IMR-90 (cell line): Measurements from ENCODE around the gene PTX4. TPM values are rescaled to one million over a fixed set of nuclear protein-coding genes. Genes with fewer than 3 reads are reported as not detected.

ENCODE experiments used
- ATAC-seq: fragments of 200-7000 bp; cut with Tn5 transposase; 2 replicates; pipeline ENCODE4 v1.9.1; 2020; ENCODE audit warnings: low read depth, mild to moderate bottlenecking, moderate library complexity
- BruUV-seq: library from RNA; stranded (reverse); fragments of 400-500 nt; replicated peaks from 2 replicates; lab custom pipeline; 2021; lab: Mats Ljungman, UMichigan
- CTCF ChIA-PET: fragments of 300-600 bp; formaldehyde crosslinking; extraction: SDS; loops from one replicate; lab custom pipeline; 2021; ENCODE audit warnings: antibody characterized with exemption; lab: Yijun Ruan, JAX
- POLR2A ChIA-PET: fragments of 300-600 bp; sonication (Branson Sonifier 250); formaldehyde crosslinking; loops from one replicate; lab custom pipeline; 2022; ENCODE audit warnings: antibody characterized with exemption; ENCODE audit not compliant: unreplicated experiment; lab: Charles Lee
- DNase-seq: peaks from one replicate; pipeline ENCODE4 v3.0.0; 2013
- H2AFZ ChIP-seq: replicated peaks from 2 replicates; pipeline ENCODE3; 2013; ENCODE audit warnings: low read length, mild to moderate bottlenecking; ENCODE audit not compliant: poor library complexity
- H2AK5ac ChIP-seq: 2 replicates; pipeline ENCODE4 v1.6.1; 2013; ENCODE audit warnings: low read depth, low read length, inconsistent platforms
- H2AK9ac ChIP-seq: replicated peaks from 2 replicates; pipeline ENCODE3; 2013; ENCODE audit warnings: mild to moderate bottlenecking, low read depth, low read length, moderate library complexity; ENCODE audit not compliant: poor library complexity
- H2BK120ac ChIP-seq: 2 replicates; pipeline ENCODE4 v1.6.1; 2013; ENCODE audit warnings: low read depth, low read length, inconsistent platforms
- H2BK15ac ChIP-seq: 3 replicates; pipeline ENCODE4 v1.6.1; 2013; ENCODE audit warnings: low read depth, low read length, inconsistent platforms
- H2BK20ac ChIP-seq: 2 replicates; pipeline ENCODE4 v1.6.1; 2013; ENCODE audit warnings: low read depth, mild to moderate bottlenecking, inconsistent platforms, low read length, moderate library complexity
- H2BK5ac ChIP-seq: 2 replicates; pipeline ENCODE4 v1.6.1; 2013; ENCODE audit warnings: mild to moderate bottlenecking, low read depth, low read length, inconsistent platforms; ENCODE audit not compliant: poor library complexity, severe bottlenecking
- H3K14ac ChIP-seq: replicated peaks from 2 replicates; pipeline ENCODE4 v1.6.1; 2013; ENCODE audit warnings: low read depth, low read length, inconsistent platforms
- H3K18ac ChIP-seq: 2 replicates; pipeline ENCODE4 v1.6.1; 2013; ENCODE audit warnings: low read depth, low read length, control low read depth
- H3K23ac ChIP-seq: 2 replicates; pipeline ENCODE4 v1.6.1; 2013; ENCODE audit warnings: low read depth, low read length, inconsistent platforms
- H3K27ac ChIP-seq: 2 replicates; pipeline ENCODE4 v1.5.1; 2013; ENCODE audit warnings: mild to moderate bottlenecking, control low read depth, low read length; ENCODE audit not compliant: insufficient read depth
- H3K27me3 ChIP-seq: 2 replicates; pipeline ENCODE4 v1.6.1; 2013; ENCODE audit warnings: low read length; ENCODE audit not compliant: control insufficient read depth, insufficient read depth
- H3K36me3 ChIP-seq: 2 replicates; pipeline ENCODE4 v1.6.1; 2013; ENCODE audit warnings: low read length, mixed read lengths; ENCODE audit not compliant: control insufficient read depth, insufficient read depth
- H3K4ac ChIP-seq: 2 replicates; pipeline ENCODE4 v1.6.1; 2013; ENCODE audit warnings: low read depth, low read length, inconsistent platforms
- H3K4me1 ChIP-seq: 2 replicates; pipeline ENCODE4 v1.6.1; 2013; ENCODE audit warnings: low read length, mixed read lengths; ENCODE audit not compliant: control insufficient read depth, insufficient read depth
- H3K4me2 ChIP-seq: 2 replicates; pipeline ENCODE4 v1.6.1; 2013; ENCODE audit warnings: low read depth, mild to moderate bottlenecking, control low read depth, low read length, moderate library complexity
- H3K4me3 ChIP-seq: 2 replicates; pipeline ENCODE4 v1.5.1; 2013; ENCODE audit warnings: low read depth, mild to moderate bottlenecking, control low read depth, low read length, moderate library complexity; ENCODE audit not compliant: insufficient read depth
- H3K56ac ChIP-seq: 2 replicates; pipeline ENCODE4 v1.6.1; 2013; ENCODE audit warnings: low read length, inconsistent platforms; ENCODE audit not compliant: insufficient read depth; ENCODE audit errors: extremely low read depth
- H3K79me1 ChIP-seq, 2 experiments: 2 replicates each; pipeline ENCODE4 v1.6.1; 2013; ENCODE audit warnings: low read length in 2 of 2, inconsistent platforms in 1 of 2, low read depth in 1 of 2
- H3K9ac ChIP-seq: 2 replicates; pipeline ENCODE4 v1.6.1; 2013; ENCODE audit warnings: low read depth, low read length, control low read depth
- H3K9me1 ChIP-seq: 2 replicates; pipeline ENCODE4 v1.6.1; 2013; ENCODE audit warnings: low read length, inconsistent platforms; ENCODE audit not compliant: insufficient read depth
- H3K9me3 ChIP-seq: 2 replicates; pipeline ENCODE4 v1.6.1; 2013; ENCODE audit warnings: low read length; ENCODE audit not compliant: control insufficient read depth, insufficient read depth
- H4K20me1 ChIP-seq: 2 replicates; pipeline ENCODE4 v1.6.1; 2013; ENCODE audit warnings: low read length, inconsistent platforms; ENCODE audit not compliant: insufficient read depth
- H4K5ac ChIP-seq: 2 replicates; pipeline ENCODE4 v1.6.1; 2013; ENCODE audit warnings: mild to moderate bottlenecking, low read depth, low read length, control low read depth
- H4K8ac ChIP-seq, 2 experiments: 2 replicates each; pipeline ENCODE4 v1.6.1; 2013; ENCODE audit warnings: low read depth in 2 of 2, low read length in 2 of 2, control low read depth in 1 of 2, inconsistent platforms in 1 of 2
- H4K91ac ChIP-seq: 2 replicates; pipeline ENCODE4 v1.6.1; 2013; ENCODE audit warnings: low read depth, low read length, inconsistent platforms; ENCODE audit not compliant: insufficient read depth
- BHLHE40 ChIP-seq: fragments of 150-350 bp; IDR thresholded peaks from 2 replicates; pipeline ENCODE4 v1.6.1; 2016; ENCODE audit warnings: mild to moderate bottlenecking, low read depth, low read length
- CHD1 ChIP-seq: IDR thresholded peaks from 2 replicates; pipeline ENCODE4 v1.6.1; 2012; ENCODE audit warnings: low read depth, low read length, improper control_type of control experiment
- CTCF ChIP-seq: conservative IDR thresholded peaks from 2 replicates; pipeline ENCODE4 v1.5.1; 2012; ENCODE audit warnings: mild to moderate bottlenecking, low read depth, low read length, improper control_type of control experiment
- ELK1 ChIP-seq: fragments of 150-350 bp; IDR thresholded peaks from 2 replicates; pipeline ENCODE4 v1.6.1; 2016; ENCODE audit warnings: low read depth, mild to moderate bottlenecking, low read length, moderate library complexity, borderline replicate concordance
- FOS ChIP-seq: fragments of 150-350 bp; IDR thresholded peaks from 2 replicates; pipeline ENCODE4 v1.6.1; 2016; ENCODE audit warnings: low read depth, low read length
- MAFK ChIP-seq: IDR thresholded peaks from 2 replicates; pipeline ENCODE4 v1.6.1; 2012; ENCODE audit warnings: low read depth, low read length, improper control_type of control experiment
- MAZ ChIP-seq: IDR thresholded peaks from 2 replicates; pipeline ENCODE4 v1.6.1; 2012; ENCODE audit warnings: low read depth, mild to moderate bottlenecking, low read length, improper control_type of control experiment, moderate library complexity, borderline replicate concordance
- MXI1 ChIP-seq: IDR thresholded peaks from 2 replicates; pipeline ENCODE4 v1.6.1; 2012; ENCODE audit warnings: low read depth, mild to moderate bottlenecking, low read length, moderate library complexity, borderline replicate concordance
- NFE2L2 ChIP-seq: fragments of 150-350 bp; IDR thresholded peaks from 2 replicates; pipeline ENCODE4 v1.6.1; 2016; ENCODE audit warnings: low read depth, mild to moderate bottlenecking, low read length
- POLR2A ChIP-seq: IDR thresholded peaks from 2 replicates; pipeline ENCODE4 v1.6.1; 2012; ENCODE audit warnings: mild to moderate bottlenecking, low read depth, low read length
- RAD21 ChIP-seq: IDR thresholded peaks from 2 replicates; pipeline ENCODE4 v1.6.1; 2012; ENCODE audit warnings: low read length, improper control_type of control experiment
- RCOR1 ChIP-seq: IDR thresholded peaks from 2 replicates; pipeline ENCODE4 v1.6.1; 2012; ENCODE audit warnings: mild to moderate bottlenecking, low read length, improper control_type of control experiment; ENCODE audit not compliant: insufficient replicate concordance
- RFX5 ChIP-seq: IDR thresholded peaks from 2 replicates; pipeline ENCODE4 v1.8.0; 2012; ENCODE audit warnings: low read depth, mild to moderate bottlenecking, low read length, moderate library complexity
- SMC3 ChIP-seq: fragments of 150-350 bp; IDR thresholded peaks from 2 replicates; pipeline ENCODE4 v1.6.1; 2016; ENCODE audit warnings: low read depth, mild to moderate bottlenecking, antibody characterized with exemption, low read length, moderate library complexity
- USF2 ChIP-seq: fragments of 150-350 bp; IDR thresholded peaks from 2 replicates; pipeline ENCODE4 v1.6.1; 2017; ENCODE audit warnings: mild to moderate bottlenecking, antibody characterized with exemption, low read length, low read depth
- WGBS, 2 experiments: methylation state at CpG; one replicate each; pipeline versions ENCODE4 v1.1.5 to v1.1.7; 2013; ENCODE audit warnings: missing lambda C conversion rate in 2 of 2; ENCODE audit not compliant: insufficient read length in 1 of 2; ENCODE audit errors: extremely low coverage in 2 of 2; 5-methylcytosine and 5-hydroxymethylcytosine counted together
- dilution Hi-C: fragments of 300-500 bp; cut with HindIII; formaldehyde crosslinking; loops from one replicate; pipeline ENCODE4 v1.14.3; 2018; ENCODE audit warnings: low sequenced_read_pairs; ENCODE audit not compliant: unreplicated experiment
- in situ Hi-C: fragments of 300-500 bp; cut with MboI; formaldehyde crosslinking; loops from 3 replicates; pipeline ENCODE4 v1.14.3; 2019; ENCODE audit warnings: low sequenced_read_pairs, inconsistent platforms, mixed read lengths
- intact Hi-C: fragments of 100-400 bp; cut with micrococcal nuclease; formaldehyde crosslinking; loops from 2 replicates; pipeline ENCODE4 v1.10.0; 2022
- polyA plus RNA-seq, 3 experiments: library from polyadenylated mRNA; depleted of rRNA; stranded (reverse); fragments of >200 nt; gene quantifications; 2 replicates each; pipeline ENCODE4 v1.2.3, GENCODE V29; 2012; ENCODE audit warnings: low replicate concordance in 1 of 3
- total RNA-seq: library from RNA; depleted of rRNA; stranded (reverse); fragments of >200 nt; gene quantifications from 2 replicates; pipeline ENCODE4 v1.2.3, GENCODE V29; 2012

PTX4 gene
- total and polyA plus RNA-seq, 2 of the 4 experiments (the other 2 are of a cell fraction) = 0.07 TPM; not detected in 1

- peaks cover 7% of the 10 kb centered on the region for H3K9me1 ChIP-seq
- H4K5ac ChIP-seq = no peak overlapping the region
- H2BK15ac ChIP-seq = no peak overlapping the region
- no peak overlapping the region for H2AK5ac ChIP-seq
- no peak overlapping the region for H3K27ac ChIP-seq
- ChIA-PET CTCF (no interaction called here), POLR2A (no interaction called here)
- no peak overlapping the region for H3K4ac ChIP-seq
- BruUV-seq = no TSS peak
- in situ Hi-C loops (no loop called here), intact Hi-C loops (no loop called here), dilution Hi-C loops (no loop called here)
- H3K14ac ChIP-seq = no peak overlapping the region
- no peaks in the 10 kb centered on the region for H4K20me1 ChIP-seq
- ATAC-seq (no peak), DNase-seq (no peak)
- no peak overlapping the region for H2BK5ac ChIP-seq
- no peaks in the 10 kb centered on the region for H3K9me3 ChIP-seq
- TF ChIP-seq SMC3 (no peak), MAFK (no peak), USF2 (no peak), MXI1 (no peak), FOS (no peak), RAD21 (no peak), RCOR1 (no peak), CTCF (no peak), RFX5 (no peak), NFE2L2 (no peak), BHLHE40 (no peak), MAZ (no peak), CHD1 (no peak), ELK1 (no peak), POLR2A (no peak)
- no peak overlapping the region for H2BK20ac ChIP-seq
- H3K36me3 ChIP-seq = no peaks in the 10 kb centered on the region
- H3K18ac ChIP-seq = no peak overlapping the region
- H3K79me1 ChIP-seq = peaks cover 0 to 7% of the 10 kb centered on the region in 2 experiments; a peak in 2 of 4 replicates
- H2AK9ac ChIP-seq = no peak overlapping the region
- H3K27me3 ChIP-seq = peaks cover 4% of the 10 kb centered on the region; the same call in 1 of the 2 replicates
- 77% methylated on average over 6 of the region's 24 CpGs; no CpG with 5 or more reads in 1 of the 2 experiments for WGBS, 2 experiments
- H4K8ac ChIP-seq = no peak overlapping the region
- no peak overlapping the region for H4K91ac ChIP-seq
- no peak overlapping the region for H3K4me3 ChIP-seq
- no peak overlapping the region for H3K4me2 ChIP-seq
- peaks cover 4% of the 10 kb centered on the region for H3K4me1 ChIP-seq
- no peak overlapping the region for H3K9ac ChIP-seq
- H2BK120ac ChIP-seq = no peak overlapping the region
- H3K23ac ChIP-seq = no peak overlapping the region
- H3K56ac ChIP-seq = no peak overlapping the region
- no peak overlapping the region for H2AFZ ChIP-seq
Observed at GRCh38 chr16:1488054-1488601, 616 bp downstream of the PTX4 start.
